ENCODE measurements around the gene ST7. TPM values are rescaled to one million over a fixed set of nuclear protein-coding genes. Genes with fewer than 3 reads are reported as not detected.
A peak's percentile ranks its signal among the peaks of the same experiment; 100 is the strongest.

Gene ST7
- total RNA-seq, 1 donor from 2014 or later: 39.3 TPM

GRCh38 chr7:117087639-117088396 lies 134.5 kb downstream of the ST7 start:
- Histone ChIP-seq H3K4me1 (ENCODE audit: insufficient read depth, low read length) (peaks cover 7% of the 10 kb centered on the region), H3K36me3 (ENCODE audit: insufficient read depth, low read length) (no peaks in the 10 kb centered on the region), H4K20me1 (ENCODE audit: insufficient read depth, low read length) (peaks cover 32% of the 10 kb centered on the region), H2AFZ (ENCODE audit: low read depth, low read length) (no peak overlapping the region), H3K9me3 (ENCODE audit: insufficient read depth, low read depth, low read length) (no peaks in the 10 kb centered on the region), H3K27ac (ENCODE audit: low read depth, low read length) (no peak overlapping the region), H3K79me2 (ENCODE audit: insufficient read depth, low read length) (peaks cover 53% of the 10 kb centered on the region), H3K27me3 (ENCODE audit: insufficient read depth, low read length) (no peaks in the 10 kb centered on the region), H3K4me2 (ENCODE audit: low read length) (peak overlapping the region; percentile 20), H3K9ac (ENCODE audit: low read length) (no peak overlapping the region), H3K4me3 (ENCODE audit: insufficient read depth, low read depth, low read length) (no peak overlapping the region)
- no peaks in the 10 kb centered on the region for H3K27me3 Mint-ChIP-seq (ENCODE audit: low read depth, unreplicated experiment)
- no peak overlapping the region for H3K27ac Mint-ChIP-seq (ENCODE audit: unreplicated experiment)
- no peak for TF ChIP-seq CTCF (IDR thresholded peaks at IDR 0.05; ENCODE audit: insufficient read depth, low read depth, low read length)
- DNase-seq (ENCODE audit: low read depth) (peak; percentile 29), FAIRE-seq (no peak)
- H3K36me3 Mint-ChIP-seq (ENCODE audit: low read depth, unreplicated experiment): peaks cover 10% of the 10 kb centered on the region
- H3K4me1 Mint-ChIP-seq (ENCODE audit: low read depth, unreplicated experiment): peaks cover 32% of the 10 kb centered on the region
- no peak overlapping the region for H3K4me3 Mint-ChIP-seq (ENCODE audit: unreplicated experiment)
- H3K9me3 Mint-ChIP-seq (ENCODE audit: unreplicated experiment): no peaks in the 10 kb centered on the region

GRCh38 chr7:117088623-117089194 lies 135.4 kb downstream of the ST7 start:
- H3K27ac ChIP-seq (ENCODE audit: low read depth, low read length): no peak overlapping the region
- H3K4me2 ChIP-seq (ENCODE audit: low read length): no peak overlapping the region
- DNase-seq (ENCODE audit: low read depth) (no peak), FAIRE-seq (no peak)
- no peaks in the 10 kb centered on the region for H3K27me3 ChIP-seq (ENCODE audit: insufficient read depth, low read length)
- no peaks in the 10 kb centered on the region for H3K9me3 Mint-ChIP-seq (ENCODE audit: unreplicated experiment)
- H3K4me1 ChIP-seq (ENCODE audit: insufficient read depth, low read length): peaks cover 7% of the 10 kb centered on the region
- H3K9ac ChIP-seq (ENCODE audit: low read length): no peak overlapping the region
- no peaks in the 10 kb centered on the region for H3K9me3 ChIP-seq (ENCODE audit: insufficient read depth, low read depth, low read length)
- H3K4me1 Mint-ChIP-seq (ENCODE audit: low read depth, unreplicated experiment): peaks cover 32% of the 10 kb centered on the region
- H4K20me1 ChIP-seq (ENCODE audit: insufficient read depth, low read length): peaks cover 31% of the 10 kb centered on the region
- no peaks in the 10 kb centered on the region for H3K36me3 ChIP-seq (ENCODE audit: insufficient read depth, low read length)
- TF ChIP-seq CTCF (IDR thresholded peaks at IDR 0.05; ENCODE audit: insufficient read depth, low read depth, low read length): no peak
- no peak for TF ChIP-seq EZH2 (IDR thresholded peaks at IDR 0.05; ENCODE audit: insufficient read depth, low read length)
- no peaks in the 10 kb centered on the region for H3K27me3 Mint-ChIP-seq (ENCODE audit: low read depth, unreplicated experiment)
- H3K27ac Mint-ChIP-seq (ENCODE audit: unreplicated experiment): no peak overlapping the region
- no peak overlapping the region for H2AFZ ChIP-seq (ENCODE audit: low read depth, low read length)
- H3K36me3 Mint-ChIP-seq (ENCODE audit: low read depth, unreplicated experiment): peaks cover 10% of the 10 kb centered on the region
- no peak overlapping the region for H3K4me3 Mint-ChIP-seq (ENCODE audit: unreplicated experiment)
- no peak overlapping the region for H3K4me3 ChIP-seq (ENCODE audit: insufficient read depth, low read depth, low read length)
- H3K79me2 ChIP-seq (ENCODE audit: insufficient read depth, low read length): peaks cover 57% of the 10 kb centered on the region

- Histone ChIP-seq H3K27ac (ENCODE audit: low read depth, low read length) (no peak overlapping the region), H4K20me1 (ENCODE audit: insufficient read depth, low read length) (peaks cover 28% of the 10 kb centered on the region), H3K4me2 (ENCODE audit: low read length) (no peak overlapping the region), H3K79me2 (ENCODE audit: insufficient read depth, low read length) (peaks cover 53% of the 10 kb centered on the region), H3K27me3 (ENCODE audit: insufficient read depth, low read length) (no peaks in the 10 kb centered on the region), H3K9ac (ENCODE audit: low read length) (no peak overlapping the region), H3K4me3 (ENCODE audit: insufficient read depth, low read depth, low read length) (no peak overlapping the region), H2AFZ (ENCODE audit: low read depth, low read length) (no peak overlapping the region), H3K9me3 (ENCODE audit: insufficient read depth, low read depth, low read length) (no peaks in the 10 kb centered on the region), H3K4me1 (ENCODE audit: insufficient read depth, low read length) (peaks cover 7% of the 10 kb centered on the region), H3K36me3 (ENCODE audit: insufficient read depth, low read length) (no peaks in the 10 kb centered on the region)
- Mint-ChIP-seq H3K4me3 (ENCODE audit: unreplicated experiment) (no peak overlapping the region), H3K4me1 (ENCODE audit: low read depth, unreplicated experiment) (peaks cover 29% of the 10 kb centered on the region), H3K27ac (ENCODE audit: unreplicated experiment) (peak overlapping the region; percentile 35), H3K27me3 (ENCODE audit: low read depth, unreplicated experiment) (no peaks in the 10 kb centered on the region), H3K9me3 (ENCODE audit: unreplicated experiment) (no peaks in the 10 kb centered on the region), H3K36me3 (ENCODE audit: low read depth, unreplicated experiment) (peaks cover 11% of the 10 kb centered on the region)
- no peak for FAIRE-seq
- DNase-seq (ENCODE audit: low read depth): peak; percentile 22
- TF ChIP-seq EZH2 (IDR thresholded peaks at IDR 0.05; ENCODE audit: insufficient read depth, low read length) (no peak), CTCF (IDR thresholded peaks at IDR 0.05; ENCODE audit: insufficient read depth, low read depth, low read length) (no peak)
Measured at GRCh38 chr7:117090791-117091190, 137.5 kb downstream of the ST7 start.
